ENCODE results near the gene ASPG.

ASPG gene

GRCh38 chr14:104084251-104085002, 1.1 kb upstream of the ASPG start:
- no peak for TF ChIP-seq ZFX (IDR thresholded peaks at IDR 0.05)
- TF ChIP-seq, protein P1, sequence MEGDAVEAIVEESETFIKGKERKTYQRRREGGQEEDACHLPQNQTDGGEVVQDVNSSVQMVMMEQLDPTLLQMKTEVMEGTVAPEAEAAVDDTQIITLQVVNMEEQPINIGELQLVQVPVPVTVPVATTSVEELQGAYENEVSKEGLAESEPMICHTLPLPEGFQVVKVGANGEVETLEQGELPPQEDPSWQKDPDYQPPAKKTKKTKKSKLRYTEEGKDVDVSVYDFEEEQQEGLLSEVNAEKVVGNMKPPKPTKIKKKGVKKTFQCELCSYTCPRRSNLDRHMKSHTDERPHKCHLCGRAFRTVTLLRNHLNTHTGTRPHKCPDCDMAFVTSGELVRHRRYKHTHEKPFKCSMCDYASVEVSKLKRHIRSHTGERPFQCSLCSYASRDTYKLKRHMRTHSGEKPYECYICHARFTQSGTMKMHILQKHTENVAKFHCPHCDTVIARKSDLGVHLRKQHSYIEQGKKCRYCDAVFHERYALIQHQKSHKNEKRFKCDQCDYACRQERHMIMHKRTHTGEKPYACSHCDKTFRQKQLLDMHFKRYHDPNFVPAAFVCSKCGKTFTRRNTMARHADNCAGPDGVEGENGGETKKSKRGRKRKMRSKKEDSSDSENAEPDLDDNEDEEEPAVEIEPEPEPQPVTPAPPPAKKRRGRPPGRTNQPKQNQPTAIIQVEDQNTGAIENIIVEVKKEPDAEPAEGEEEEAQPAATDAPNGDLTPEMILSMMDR (conservative IDR thresholded peaks at IDR 0.05), result no peak
- H3K27ac ChIP-seq, result no peak overlapping the region

DNA sequence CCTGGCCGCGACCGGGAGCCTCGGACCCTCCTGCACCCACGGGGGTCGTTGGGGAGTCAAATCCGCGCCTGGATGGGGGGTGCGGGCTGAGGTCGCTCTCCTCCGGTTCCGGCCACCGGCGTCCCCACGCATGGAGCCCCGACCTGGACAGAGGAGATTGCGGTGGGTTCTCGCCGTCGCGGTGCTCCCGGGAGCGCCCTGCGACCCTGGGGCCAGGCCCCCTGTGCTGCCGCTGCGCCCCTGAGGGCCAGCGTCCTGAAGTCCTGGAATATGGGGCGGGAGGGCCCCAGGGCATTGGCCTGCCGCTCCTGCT, 345 bp downstream of the ASPG start:
- no peak overlapping the region for H3K27ac ChIP-seq
- TF ChIP-seq, protein P1 (conservative IDR thresholded peaks at IDR 0.05), result no peak
- TF ChIP-seq ZFX (IDR thresholded peaks at IDR 0.05), result no peak

DNA sequence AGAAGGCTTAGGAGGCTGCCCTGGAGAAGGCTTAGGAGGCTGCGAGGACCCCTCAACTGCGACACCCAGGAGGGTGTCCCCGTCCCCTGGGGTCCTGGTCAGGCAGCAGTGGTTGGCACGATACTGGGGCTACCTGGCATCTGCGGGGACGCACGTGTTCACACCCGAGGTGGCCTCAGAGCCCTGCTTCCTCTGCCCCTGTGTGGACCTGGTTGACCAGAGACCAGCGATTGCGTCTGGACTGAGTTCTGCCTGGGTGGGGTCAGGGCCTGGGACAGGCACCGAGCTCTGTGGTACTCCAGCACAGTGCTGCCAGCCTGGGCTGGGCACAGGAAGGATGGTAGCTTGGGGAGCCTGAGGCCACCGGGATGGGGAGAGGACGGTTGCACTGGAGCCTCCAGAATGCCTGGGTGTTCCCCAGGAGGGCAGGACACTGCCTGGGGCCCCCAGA, 735 bp downstream of the ASPG start:
- TF ChIP-seq, protein P1 (conservative IDR thresholded peaks at IDR 0.05), result no peak
- TF ChIP-seq ZFX (IDR thresholded peaks at IDR 0.05), result no peak
- no peak overlapping the region for H3K27ac ChIP-seq

GRCh38 chr14:104086661-104087461, 1.4 kb downstream of the ASPG start:
- TF ChIP-seq ZFX (IDR thresholded peaks at IDR 0.05), result no peak
- TF ChIP-seq, protein P1 (conservative IDR thresholded peaks at IDR 0.05), result no peak
- no peak overlapping the region for H3K27ac ChIP-seq

DNA sequence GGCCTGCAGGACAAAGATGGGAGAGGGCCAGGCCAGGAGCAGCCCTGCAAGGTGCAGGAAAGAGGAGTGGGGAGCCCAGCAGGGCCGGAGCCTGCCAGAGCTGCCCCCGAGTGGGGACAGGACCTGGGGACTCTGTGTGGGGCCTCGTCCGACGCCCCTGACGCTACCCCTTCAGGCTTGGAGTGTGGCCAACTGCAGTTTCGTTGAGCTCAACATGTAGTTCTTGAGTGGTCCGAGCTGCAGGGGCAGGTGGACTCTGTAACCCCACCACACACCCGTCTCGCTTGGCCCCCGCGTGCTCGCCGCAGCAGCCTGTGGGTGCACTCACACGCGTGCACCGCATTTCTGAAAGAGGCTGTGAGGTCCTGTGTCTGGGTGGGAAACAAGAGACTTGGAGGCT, 2.0 kb downstream of the ASPG start:
- TF ChIP-seq ZFX (IDR thresholded peaks at IDR 0.05), result no peak
- TF ChIP-seq, protein P1 (conservative IDR thresholded peaks at IDR 0.05), result no peak
- no peak overlapping the region for H3K27ac ChIP-seq

DNA sequence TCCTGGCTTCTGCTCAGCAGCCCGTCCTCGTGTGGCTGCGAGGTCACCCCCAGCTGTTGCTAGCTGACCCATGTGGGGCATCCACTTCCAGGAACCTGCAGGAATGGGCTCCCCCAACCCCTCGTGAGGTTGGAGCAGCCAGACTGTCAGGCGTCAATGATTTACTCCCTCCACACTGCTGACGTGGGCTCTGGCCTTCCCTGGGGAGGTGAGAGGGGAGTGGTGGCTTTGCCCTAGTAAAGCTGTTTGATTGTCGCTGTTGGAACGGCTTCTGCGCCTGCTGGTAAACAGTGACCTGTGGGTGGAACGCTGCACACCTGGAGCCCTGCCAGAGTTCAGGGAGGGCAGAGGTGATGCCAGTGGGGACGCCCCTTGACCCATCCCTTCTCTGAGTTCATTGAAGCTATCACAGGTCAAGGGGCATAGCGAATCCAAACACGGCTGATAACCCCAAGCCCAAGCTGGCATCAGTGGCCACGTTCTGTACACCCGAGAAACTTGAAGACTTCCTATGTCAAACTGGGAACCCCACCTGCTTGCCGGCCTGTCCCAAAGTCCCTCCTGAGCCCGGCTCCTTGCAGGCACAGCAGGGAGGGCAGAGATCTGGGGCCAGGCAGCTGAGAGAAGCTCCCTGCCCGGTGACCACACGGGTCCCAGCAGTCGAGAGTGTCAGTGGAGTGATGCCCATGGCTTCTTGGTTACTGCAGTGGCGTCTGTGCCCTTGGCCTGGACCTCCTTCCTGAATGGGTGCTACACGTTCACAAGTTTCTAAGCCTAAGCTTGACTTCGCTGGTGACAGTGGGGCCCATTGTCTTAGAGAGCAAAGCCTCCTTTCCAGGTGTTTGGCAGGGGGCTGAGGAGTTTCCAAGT, 2.7 kb downstream of the ASPG start:
- TF ChIP-seq, protein P1 (conservative IDR thresholded peaks at IDR 0.05), result no peak
- no peak for TF ChIP-seq ZFX (IDR thresholded peaks at IDR 0.05)
- H3K27ac ChIP-seq, result no peak overlapping the region

Measured in C4-2B (cell line).